ENCODE data around the gene TCEAL1. TPM values are rescaled to one million over a fixed set of nuclear protein-coding genes. Genes with fewer than 3 reads are reported as not detected.

The TCEAL1 gene
- polyA plus RNA-seq, 1 donor (not counting 4 experiments of a cell fraction or from before 2014, with no cell fraction given): 21.5 TPM

DNA sequence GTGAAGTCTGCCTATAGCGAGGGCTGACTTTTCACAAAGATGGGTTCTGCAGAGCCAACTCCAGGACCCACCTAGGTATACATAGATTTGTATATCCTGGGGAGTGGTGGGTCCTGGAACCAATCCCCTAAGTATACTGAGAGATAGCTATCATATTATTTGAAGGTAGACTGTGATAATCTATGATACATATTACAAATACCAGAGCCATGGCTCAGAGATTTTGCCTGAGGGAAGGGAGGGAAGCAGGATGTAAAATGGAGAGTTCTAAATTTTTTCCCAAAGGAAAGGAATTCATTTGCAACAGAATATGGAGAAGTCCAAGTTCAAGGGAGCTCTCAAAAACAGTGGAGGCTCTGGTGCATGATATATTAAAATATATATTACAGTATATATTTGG lies 13.8 kb upstream of the TCEAL1 start:
- H3K9ac ChIP-seq (ENCODE audit: control insufficient read depth, extremely low read depth, insufficient read depth, low read length): no peak overlapping the region
- FAIRE-seq: no peak
- no peaks in the 10 kb centered on the region for H3K27me3 ChIP-seq (ENCODE audit: control insufficient read depth, extremely low read depth, insufficient read depth, low read length)
- no peaks in the 10 kb centered on the region for H3K79me2 ChIP-seq (ENCODE audit: control insufficient read depth, insufficient read depth, low read length)
- dilution Hi-C loops (cut with MboI; ENCODE audit: extremely low pct_ligation_motif_present, low sequenced_read_pairs): no loop called here
- H3K4me2 ChIP-seq (ENCODE audit: control insufficient read depth, extremely low read depth, insufficient read depth, low read depth, low read length): peak overlapping the region; percentile 28
- no peak for TF ChIP-seq EZH2 (IDR thresholded peaks at IDR 0.05; ENCODE audit: low read length)
- TF ChIP-seq, protein P1, sequence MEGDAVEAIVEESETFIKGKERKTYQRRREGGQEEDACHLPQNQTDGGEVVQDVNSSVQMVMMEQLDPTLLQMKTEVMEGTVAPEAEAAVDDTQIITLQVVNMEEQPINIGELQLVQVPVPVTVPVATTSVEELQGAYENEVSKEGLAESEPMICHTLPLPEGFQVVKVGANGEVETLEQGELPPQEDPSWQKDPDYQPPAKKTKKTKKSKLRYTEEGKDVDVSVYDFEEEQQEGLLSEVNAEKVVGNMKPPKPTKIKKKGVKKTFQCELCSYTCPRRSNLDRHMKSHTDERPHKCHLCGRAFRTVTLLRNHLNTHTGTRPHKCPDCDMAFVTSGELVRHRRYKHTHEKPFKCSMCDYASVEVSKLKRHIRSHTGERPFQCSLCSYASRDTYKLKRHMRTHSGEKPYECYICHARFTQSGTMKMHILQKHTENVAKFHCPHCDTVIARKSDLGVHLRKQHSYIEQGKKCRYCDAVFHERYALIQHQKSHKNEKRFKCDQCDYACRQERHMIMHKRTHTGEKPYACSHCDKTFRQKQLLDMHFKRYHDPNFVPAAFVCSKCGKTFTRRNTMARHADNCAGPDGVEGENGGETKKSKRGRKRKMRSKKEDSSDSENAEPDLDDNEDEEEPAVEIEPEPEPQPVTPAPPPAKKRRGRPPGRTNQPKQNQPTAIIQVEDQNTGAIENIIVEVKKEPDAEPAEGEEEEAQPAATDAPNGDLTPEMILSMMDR (optimal IDR thresholded peaks at IDR 0.05 in 1 of 3, IDR thresholded peaks at IDR 0.05 in 1 of 3, conservative IDR thresholded peaks at IDR 0.05 in 1 of 3; ENCODE audit: extremely low read depth in 1 of 3, insufficient read depth in 2 of 3, low read length in 3 of 3): no peak
- H3K9me3 ChIP-seq (ENCODE audit: control insufficient read depth, low read depth, low read length): no peaks in the 10 kb centered on the region
- no peaks in the 10 kb centered on the region for H3K9me1 ChIP-seq (ENCODE audit: control insufficient read depth, extremely low read depth, insufficient read depth, low read length)
- no peak overlapping the region for H2AFZ ChIP-seq (ENCODE audit: control insufficient read depth, low read length)
- peaks cover 21% of the 10 kb centered on the region for H3K4me1 ChIP-seq (ENCODE audit: control insufficient read depth, extremely low read depth, insufficient read depth, low read length)
- H3K36me3 ChIP-seq (ENCODE audit: control insufficient read depth in 2 of 2, extremely low read depth in 1 of 2, insufficient read depth in 2 of 2, low read length in 2 of 2): no peaks in the 10 kb centered on the region
- no peak overlapping the region for H3K4me3 ChIP-seq (ENCODE audit: control insufficient read depth in 2 of 3, extremely low read depth in 1 of 3, insufficient read depth in 2 of 3, low read depth in 1 of 3, low read length in 3 of 3)
- no peaks in the 10 kb centered on the region for H4K20me1 ChIP-seq (ENCODE audit: control insufficient read depth, extremely low read depth, insufficient read depth, low read length)
- no peak overlapping the region for H3K27ac ChIP-seq (ENCODE audit: control insufficient read depth, insufficient read depth, low read length)
- no peak for DNase-seq (ENCODE audit: low read depth, low spot score)

DNA sequence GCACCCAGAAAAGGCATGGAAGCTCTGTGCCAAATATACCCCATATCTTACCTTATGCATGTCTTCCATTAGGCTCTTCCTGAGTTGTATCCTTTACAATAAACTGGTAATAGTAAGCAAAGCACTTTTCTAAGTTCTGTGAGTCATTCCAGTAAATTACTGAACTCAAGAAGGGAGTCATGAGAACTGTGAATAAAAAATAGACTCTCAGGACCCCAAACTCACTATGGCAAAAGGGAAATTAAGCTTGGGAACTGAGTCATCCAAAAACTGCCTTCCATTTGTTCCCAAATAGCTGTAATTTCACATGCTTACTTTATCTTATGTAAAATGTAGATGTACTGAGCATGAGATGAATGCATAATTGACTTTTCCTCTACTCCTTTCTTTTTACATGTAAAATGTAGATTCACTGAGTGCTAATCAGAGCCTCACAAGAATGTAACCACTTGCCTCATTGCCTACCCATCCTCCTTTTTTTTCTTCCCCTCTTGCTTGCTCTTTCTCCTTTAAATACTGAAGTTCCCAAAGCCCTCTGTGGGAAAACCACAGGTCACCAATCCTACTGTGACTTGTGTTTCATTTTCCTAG lies 12.9 kb upstream of the TCEAL1 start:
- Histone ChIP-seq H3K4me3 (ENCODE audit: control insufficient read depth in 2 of 3, extremely low read depth in 1 of 3, insufficient read depth in 2 of 3, low read depth in 1 of 3, low read length in 3 of 3) (no peak overlapping the region), H3K4me2 (ENCODE audit: control insufficient read depth, extremely low read depth, insufficient read depth, low read depth, low read length) (no peak overlapping the region), H3K4me1 (ENCODE audit: control insufficient read depth, extremely low read depth, insufficient read depth, low read length) (peaks cover 21% of the 10 kb centered on the region), H3K27me3 (ENCODE audit: control insufficient read depth, extremely low read depth, insufficient read depth, low read length) (no peaks in the 10 kb centered on the region), H3K9ac (ENCODE audit: control insufficient read depth, extremely low read depth, insufficient read depth, low read length) (no peak overlapping the region), H4K20me1 (ENCODE audit: control insufficient read depth, extremely low read depth, insufficient read depth, low read length) (no peaks in the 10 kb centered on the region), H3K36me3 (ENCODE audit: control insufficient read depth in 2 of 2, extremely low read depth in 1 of 2, insufficient read depth in 2 of 2, low read length in 2 of 2) (no peaks in the 10 kb centered on the region), H3K9me1 (ENCODE audit: control insufficient read depth, extremely low read depth, insufficient read depth, low read length) (no peaks in the 10 kb centered on the region), H3K79me2 (ENCODE audit: control insufficient read depth, insufficient read depth, low read length) (no peaks in the 10 kb centered on the region), H3K9me3 (ENCODE audit: control insufficient read depth, low read depth, low read length) (no peaks in the 10 kb centered on the region), H2AFZ (ENCODE audit: control insufficient read depth, low read length) (no peak overlapping the region), H3K27ac (ENCODE audit: control insufficient read depth, insufficient read depth, low read length) (no peak overlapping the region)
- dilution Hi-C loops (cut with MboI; ENCODE audit: extremely low pct_ligation_motif_present, low sequenced_read_pairs): no loop called here
- no peak for FAIRE-seq
- no peak for TF ChIP-seq EZH2 (IDR thresholded peaks at IDR 0.05; ENCODE audit: low read length)
- TF ChIP-seq, protein P1 (optimal IDR thresholded peaks at IDR 0.05 in 1 of 3, IDR thresholded peaks at IDR 0.05 in 1 of 3, conservative IDR thresholded peaks at IDR 0.05 in 1 of 3; ENCODE audit: extremely low read depth in 1 of 3, insufficient read depth in 2 of 3, low read length in 3 of 3): no peak
- DNase-seq (ENCODE audit: low read depth, low spot score): no peak

All from keratinocyte (primary cell).